H1 (cell line): ENCODE data around the gene MR1. TPM values are rescaled to one million over a fixed set of nuclear protein-coding genes. Genes with fewer than 3 reads are reported as not detected.

ENCODE experiments used
- BCL11A ChIP-seq, 2 experiments: IDR thresholded peaks; one replicate each; pipeline ENCODE4 v1.6.1; 2011; ENCODE audit warnings: low read depth in 2 of 2, low read length in 2 of 2, mild to moderate bottlenecking in 2 of 2
- polyA plus RNA-seq, 7 experiments: library from polyadenylated mRNA; depleted of rRNA in 3 of 7; stranded (reverse) in 5 of 7; unstranded in 2 of 7; fragments of >200 nt in 5 of 7; fragments of 200-250 nt in 2 of 7; gene quantifications; 1 replicate in 5 of 7; 2 replicates in 1 of 7; 4 replicates in 1 of 7; pipeline versions ENCODE4 v1.2.1 to v1.2.3, GENCODE V29; 2011 to 2013; ENCODE audit warnings: missing spikeins in 2 of 7, mixed read lengths in 2 of 7
- total RNA-seq: library from RNA; stranded (reverse); fragmentation: NEBNext Ultra II Directional; extraction: Animal tissue kit (Norgen Biotek cat#: 25700); gene quantifications from 2 replicates; pipeline ENCODE4 v1.2.1, GENCODE V29; 2021

MR1 gene
- total and polyA plus RNA-seq, 2 of the 8 experiments (the other 6 are each of a cell fraction or from before 2014, with no cell fraction given): 0.09 TPM; not detected in 1

DNA sequence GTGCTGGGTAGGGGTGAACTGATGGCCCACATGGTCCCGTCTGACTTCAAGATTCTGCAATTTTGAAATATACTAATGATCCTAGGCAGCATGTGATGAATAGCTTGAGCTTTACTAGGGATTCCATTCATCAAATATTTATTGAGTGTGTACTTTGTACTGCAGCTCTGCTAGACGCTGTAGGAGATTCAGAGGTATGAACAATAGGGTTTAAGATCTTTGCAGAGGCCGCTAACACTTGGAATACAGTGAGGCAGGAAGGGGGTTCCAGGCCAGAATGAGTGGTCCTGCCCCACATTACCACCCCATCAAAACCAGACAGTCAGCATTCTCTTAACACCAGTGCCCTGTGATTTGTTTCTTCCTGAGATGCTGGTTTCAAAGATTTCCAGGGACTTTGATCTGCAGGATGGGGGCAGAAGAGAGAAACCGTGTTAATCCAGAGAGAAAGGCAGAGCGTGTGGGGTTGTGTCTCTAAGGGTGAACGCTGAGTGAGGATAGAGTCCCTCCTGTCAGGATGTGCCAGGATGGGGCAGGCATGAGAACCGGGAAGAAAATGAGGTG is 74.6 kb downstream of the MR1 start (continued):
- TF ChIP-seq BCL11A (IDR thresholded peaks at IDR 0.05; ENCODE audit: low read depth in 2 of 2, low read length in 2 of 2): no peak
